HCT116 (cell line): Measurements from ENCODE around the gene ETS2. TPM values are rescaled to one million over a fixed set of nuclear protein-coding genes. Genes with fewer than 3 reads are reported as not detected.

ENCODE experiments used
- ATAC-seq: fragments of 200-7000 bp; cut with Tn5 transposase; 2 replicates; pipeline ENCODE4 v1.9.1; 2020; ENCODE audit warnings: mild to moderate bottlenecking, moderate library complexity
- BruUV-seq: library from RNA; stranded (reverse); fragments of 400-500 nt; replicated peaks from 2 replicates; lab custom pipeline; 2021; lab: Mats Ljungman, UMichigan
- CTCF ChIA-PET: fragments of 300-600 bp; sonication (Branson Sonifier 250); formaldehyde crosslinking; loops from one replicate; lab custom pipeline; 2021; ENCODE audit warnings: antibody characterized with exemption; lab: Charles Lee
- POLR2A ChIA-PET: fragments of 300-600, 350-600 bp; sonication (Branson Sonifier 250); formaldehyde crosslinking; loops from one replicate; lab custom pipeline; 2021; ENCODE audit warnings: antibody characterized with exemption; lab: Charles Lee
- RAD21 ChIA-PET, 2 experiments: fragments of 300-600 bp; sonication (Branson Sonifier 250); formaldehyde crosslinking; loops; one replicate each; lab custom pipeline; 2023; ENCODE audit warnings: low total read pairs in 2 of 2; ENCODE audit not compliant: uncharacterized antibody in 2 of 2, unreplicated experiment in 2 of 2, low non-redundant PET in 1 of 2; lab: Charles Lee
- DNase-seq: peaks from one replicate; pipeline ENCODE4 v3.0.0-alpha.2; 2010; ENCODE audit warnings: low read depth, low spot score
- H2AFZ ChIP-seq: fragments of 200-600 bp; shearing (Covaris generic), sonication (generic); 2 replicates; pipeline ENCODE4 v1.6.1; 2017; ENCODE audit warnings: low read depth, mixed run types, mixed read lengths, antibody characterized with exemption, low read length; ENCODE audit not compliant: poor library complexity, severe bottlenecking
- H3K27ac ChIP-seq: 2 replicates; pipeline ENCODE4 v1.5.1; 2012; ENCODE audit warnings: low read depth, low read length
- H3K27me3 ChIP-seq: fragments of 200-600 bp; sonication (generic); 2 replicates; pipeline ENCODE4 v1.6.1; 2016; ENCODE audit warnings: mixed run types, low read length, mixed read lengths; ENCODE audit not compliant: insufficient read depth
- H3K36me3 ChIP-seq, 2 experiments: fragments of 200-500 bp in 1 of 2; fragments of 200-600 bp in 1 of 2; sonication (Bioruptor generic) in 1 of 2; sonication (generic) in 1 of 2; 2 replicates each; pipeline versions ENCODE4 v1.5.1 to v1.6.1; 2014 to 2016; ENCODE audit warnings: low read length in 2 of 2, inconsistent platforms in 1 of 2, mixed read lengths in 1 of 2, mixed run types in 1 of 2; ENCODE audit not compliant: insufficient read depth in 2 of 2, control insufficient read depth in 1 of 2
- H3K4me1 ChIP-seq, 2 experiments: fragments of 200-600 bp in 1 of 2; sonication (generic) in 1 of 2; 2 replicates each; pipeline versions ENCODE4 v1.5.1 to v1.6.1; 2012 to 2017; ENCODE audit warnings: low read length in 2 of 2, inconsistent platforms in 1 of 2, mild to moderate bottlenecking in 1 of 2, mixed read lengths in 1 of 2, mixed run types in 1 of 2, moderate library complexity in 1 of 2; ENCODE audit not compliant: insufficient read depth in 2 of 2, control insufficient read depth in 1 of 2
- H3K4me2 ChIP-seq: fragments of 200-600 bp; sonication (generic); 2 replicates; pipeline ENCODE4 v1.6.1; 2017; ENCODE audit warnings: mixed run types, low read length, mixed read lengths
- H3K4me3 ChIP-seq, 2 experiments: fragments of 200-600 bp in 1 of 2; sonication (generic) in 1 of 2; replicated peaks in 1 of 2; 2 replicates each; pipeline ENCODE4 v1.5.1; 2011 to 2016; ENCODE audit warnings: low read length in 2 of 2, control low read depth in 1 of 2, low read depth in 1 of 2, mild to moderate bottlenecking in 1 of 2, mixed read lengths in 1 of 2, mixed run types in 1 of 2
- H3K79me2 ChIP-seq: fragments of 200-600 bp; sonication (generic); 2 replicates; pipeline ENCODE4 v1.6.1; 2017; ENCODE audit warnings: mild to moderate bottlenecking, mixed run types, low read length, moderate library complexity, mixed read lengths; ENCODE audit not compliant: insufficient read depth
- H3K9ac ChIP-seq: fragments of 200-600 bp; sonication (generic); 2 replicates; pipeline ENCODE4 v1.6.1; 2016; ENCODE audit warnings: low read length, mixed read lengths
- H3K9me2 ChIP-seq: fragments of 200-600 bp; sonication (generic), shearing (Covaris generic); 2 replicates; pipeline ENCODE4 v1.6.1; 2017; ENCODE audit warnings: mixed run types, mild to moderate bottlenecking, moderate library complexity; ENCODE audit not compliant: insufficient read depth
- H3K9me3 ChIP-seq, 2 experiments: fragments of 200-500 bp in 1 of 2; fragments of 200-600 bp in 1 of 2; sonication (Bioruptor generic) in 1 of 2; sonication (generic) in 1 of 2; 2 replicates each; pipeline ENCODE4 v1.6.1; 2014 to 2017; ENCODE audit warnings: low read length in 2 of 2, mixed read lengths in 2 of 2, inconsistent platforms in 1 of 2, low read depth in 1 of 2, mild to moderate bottlenecking in 1 of 2, mixed run types in 1 of 2, moderate library complexity in 1 of 2; ENCODE audit not compliant: control insufficient read depth in 1 of 2, insufficient read depth in 1 of 2
- H4K20me1 ChIP-seq: fragments of 200-600 bp; sonication (generic), shearing (Covaris generic); 2 replicates; pipeline ENCODE4 v1.6.1; 2017; ENCODE audit warnings: mixed run types, mild to moderate bottlenecking, moderate library complexity; ENCODE audit not compliant: insufficient read depth
- ATF3 ChIP-seq: IDR thresholded peaks from 2 replicates; pipeline ENCODE4 v1.6.1; 2012
- CEBPB ChIP-seq: IDR thresholded peaks from 2 replicates; pipeline ENCODE4 v1.6.1; 2012; ENCODE audit warnings: low read depth
- FOSL1 ChIP-seq: IDR thresholded peaks from 2 replicates; pipeline ENCODE4 v1.6.1; 2012; ENCODE audit warnings: low read depth
- JUND ChIP-seq: IDR thresholded peaks from 2 replicates; pipeline ENCODE4 v1.6.1; 2012
- MAX ChIP-seq: IDR thresholded peaks from 2 replicates; pipeline ENCODE4 v1.6.1; 2012
- POLR2A ChIP-seq: IDR thresholded peaks from 2 replicates; pipeline ENCODE4 v1.7.0; 2011; ENCODE audit warnings: borderline replicate concordance; ENCODE audit not compliant: insufficient read depth, insufficient read length; ENCODE audit errors: extremely low read depth
- POLR2AphosphoS5 ChIP-seq: IDR thresholded peaks from 2 replicates; pipeline ENCODE4 v1.6.1; 2011; ENCODE audit warnings: mild to moderate bottlenecking, low read depth, low read length, moderate library complexity
- REST ChIP-seq: IDR thresholded peaks from 2 replicates; pipeline ENCODE4 v1.6.1; 2012; ENCODE audit warnings: low read depth
- SP1 ChIP-seq: IDR thresholded peaks from 2 replicates; pipeline ENCODE4 v1.6.1; 2012; ENCODE audit warnings: low read depth
- SRF ChIP-seq: IDR thresholded peaks from 2 replicates; pipeline ENCODE4 v1.6.1; 2012; ENCODE audit warnings: low read depth
- TCF7L2 ChIP-seq: IDR thresholded peaks from 2 replicates; pipeline ENCODE4 v1.7.0; 2011; ENCODE audit warnings: borderline replicate concordance, inconsistent platforms; ENCODE audit not compliant: insufficient read depth, insufficient read length; ENCODE audit errors: extremely low read depth
- ZFX ChIP-seq: fragments of 450-650 bp; IDR thresholded peaks from 2 replicates; pipeline ENCODE4 v1.6.1; 2017
- intact Hi-C: fragments of 100-400 bp; cut with micrococcal nuclease; formaldehyde crosslinking; loops from 2 replicates; pipeline ENCODE4 v1.10.0; 2022
- total RNA-seq: library from RNA; stranded (reverse); gene quantifications from one replicate; pipeline ENCODE4 v1.2.1, GENCODE V29; 2021; ENCODE audit not compliant: unreplicated experiment

ETS2 gene
- total RNA-seq, 1 experiment from 2014 or later = 32.9 TPM

GRCh38 chr21:38853421-38853919 is 47.7 kb downstream of the ETS2 start:
- CTCF ChIA-PET = interaction anchor here (1.3 kb wide), 1 partner anchor 170 kb away, joined by 3 read pairs; no protein-coding TSS in a partner anchor
- POLR2A ChIA-PET = no interaction called here
- Histone ChIP-seq H3K79me2 (no peaks in the 10 kb centered on the region), H3K4me2 (peak overlapping the region; percentile 8; the same call in 1 of the 2 replicates), H2AFZ (no peak overlapping the region), H3K27me3 (no peaks in the 10 kb centered on the region), H3K4me3 (no peak overlapping the region), H3K36me3 (no peaks in the 10 kb centered on the region), H3K9ac (no peak overlapping the region), H3K4me1 (peaks cover 5 to 12% of the 10 kb centered on the region in 2 experiments; a peak in 3 of 4 replicates), H3K9me2 (no peaks in the 10 kb centered on the region), H3K27ac (no peak overlapping the region), H3K9me3 (no peaks in the 10 kb centered on the region), H4K20me1 (no peaks in the 10 kb centered on the region)
- no peak for TF ChIP-seq REST
- TF ChIP-seq SP1 = peak; percentile 53
- no peak for TF ChIP-seq POLR2A
- TF ChIP-seq JUND = peak; percentile 72
- no peak for TF ChIP-seq ZFX
- TF ChIP-seq CEBPB = peak; percentile 93
- TF ChIP-seq SRF = no peak
- TF ChIP-seq FOSL1 = peak; percentile 71
- peak; percentile 91 for TF ChIP-seq ATF3
- TF ChIP-seq MAX = peak; percentile 78
- 0 out of 2 replicates have a peak, but pooled peaks have one; percentile 32 for TF ChIP-seq POLR2AphosphoS5
- TF ChIP-seq TCF7L2 = peak; percentile 54
- BruUV-seq = no TSS peak
- intact Hi-C loops = no loop called here
- RAD21 ChIA-PET = no interaction called here
- ATAC-seq = peak; percentile 99
- DNase-seq = peak; percentile 64
